Karpas-422 (cell line): ENCODE measurements around the gene MBL2. TPM values are rescaled to one million over a fixed set of nuclear protein-coding genes. Genes with fewer than 3 reads are reported as not detected.

Experiments used
- DNase-seq: peaks from one replicate; pipeline ENCODE4 v3.0.0-alpha.2; 2015
- H2AFZ ChIP-seq: fragments of 200-600 bp; sonication (generic); 2 replicates; pipeline ENCODE4 v1.6.1; 2014; ENCODE audit warnings: antibody characterized with exemption, low read length, mixed read lengths
- H3K27ac ChIP-seq: fragments of 200-600 bp; sonication (generic); 2 replicates; pipeline ENCODE4 v1.5.1; 2014; ENCODE audit warnings: mild to moderate bottlenecking, low read length, moderate library complexity
- H3K27me3 ChIP-seq: fragments of 200-600 bp; sonication (generic); 2 replicates; pipeline ENCODE4 v1.6.1; 2014; ENCODE audit warnings: low read length, mixed read lengths
- H3K36me3 ChIP-seq: fragments of 200-600 bp; sonication (generic); 2 replicates; pipeline ENCODE4 v1.6.1; 2014; ENCODE audit warnings: low read length, mixed read lengths; ENCODE audit not compliant: insufficient read depth
- H3K4me1 ChIP-seq: fragments of 200-600 bp; sonication (generic); 2 replicates; pipeline ENCODE4 v1.6.1; 2014; ENCODE audit warnings: mild to moderate bottlenecking, low read length, mixed read lengths
- H3K4me2 ChIP-seq: fragments of 200-600 bp; sonication (generic); 2 replicates; pipeline ENCODE4 v1.6.1; 2014; ENCODE audit warnings: low read length, low read depth, mild to moderate bottlenecking; ENCODE audit not compliant: poor library complexity, severe bottlenecking
- H3K4me3 ChIP-seq: fragments of 200-600 bp; sonication (generic); 2 replicates; pipeline ENCODE4 v1.5.1; 2014; ENCODE audit warnings: mild to moderate bottlenecking, antibody characterized with exemption, low read length, mixed read lengths
- H3K79me2 ChIP-seq: fragments of 200-600 bp; sonication (generic); 2 replicates; pipeline ENCODE4 v1.6.1; 2014; ENCODE audit warnings: mild to moderate bottlenecking, low read length, mixed read lengths
- H3K9ac ChIP-seq: fragments of 200-600 bp; sonication (generic); 2 replicates; pipeline ENCODE4 v1.6.0; 2014; ENCODE audit warnings: low read length
- H3K9me2 ChIP-seq: fragments of 200-600 bp; sonication (generic), shearing (Covaris generic); replicated peaks from 2 replicates; pipeline ENCODE4 v1.6.0; 2014; ENCODE audit warnings: mild to moderate bottlenecking, low read length, moderate library complexity; ENCODE audit not compliant: insufficient read depth
- H3K9me3 ChIP-seq: fragments of 300-700, 200-600 bp; sonication (generic); 2 replicates; pipeline ENCODE4 v1.6.1; 2014; ENCODE audit warnings: low read length, mixed read lengths
- H4K20me1 ChIP-seq: fragments of 200-600 bp; sonication (generic); 2 replicates; pipeline ENCODE4 v1.6.1; 2014; ENCODE audit warnings: mild to moderate bottlenecking, antibody characterized with exemption, low read length, low read depth; ENCODE audit not compliant: insufficient read depth
- total RNA-seq: library from RNA; depleted of rRNA; stranded (reverse); fragments of >200 nt; shearing (Covaris generic); gene quantifications from 2 replicates; pipeline ENCODE4 v1.2.3, GENCODE V29; 2014; ENCODE audit warnings: low replicate concordance

Gene MBL2
- total RNA-seq, 1 experiment from 2014 or later: not detected

GRCh38 chr10:52768001-52768532 lies 4.5 kb downstream of the MBL2 start:
- Histone ChIP-seq H3K27ac (no peak overlapping the region), H4K20me1 (no peaks in the 10 kb centered on the region), H3K9ac (no peak overlapping the region), H3K9me3 (no peaks in the 10 kb centered on the region; the same call in 1 of the 2 replicates), H3K27me3 (no peaks in the 10 kb centered on the region), H3K79me2 (no peaks in the 10 kb centered on the region), H3K4me1 (no peaks in the 10 kb centered on the region), H3K4me2 (no peak overlapping the region), H2AFZ (no peak overlapping the region), H3K36me3 (no peaks in the 10 kb centered on the region), H3K9me2 (no peaks in the 10 kb centered on the region; the same call in 1 of the 2 replicates), H3K4me3 (no peak overlapping the region)
- no peak for DNase-seq

GRCh38 chr10:52762088-52762487 lies 10.5 kb downstream of the MBL2 start:
- no peak overlapping the region for H3K9ac ChIP-seq
- H3K79me2 ChIP-seq: no peaks in the 10 kb centered on the region

GRCh38 chr10:52759154-52759553 lies 13.4 kb downstream of the MBL2 start:
- Histone ChIP-seq H3K9ac (no peak overlapping the region), H3K4me2 (no peak overlapping the region), H3K36me3 (no peaks in the 10 kb centered on the region), H3K4me1 (no peaks in the 10 kb centered on the region), H2AFZ (no peak overlapping the region), H3K4me3 (no peak overlapping the region), H3K9me3 (no peaks in the 10 kb centered on the region; the same call in 1 of the 2 replicates), H3K9me2 (no peaks in the 10 kb centered on the region; the same call in 1 of the 2 replicates), H3K27me3 (no peaks in the 10 kb centered on the region), H4K20me1 (no peaks in the 10 kb centered on the region), H3K27ac (no peak overlapping the region), H3K79me2 (no peaks in the 10 kb centered on the region)
- DNase-seq: no peak

More at GRCh38 chr10:52762088-52762487, 10.5 kb downstream of the MBL2 start:
- DNase-seq: no peak
- Histone ChIP-seq H2AFZ (no peak overlapping the region), H3K4me1 (no peaks in the 10 kb centered on the region), H3K4me2 (no peak overlapping the region), H3K9me3 (no peaks in the 10 kb centered on the region; the same call in 1 of the 2 replicates), H4K20me1 (no peaks in the 10 kb centered on the region), H3K4me3 (no peak overlapping the region), H3K27ac (no peak overlapping the region), H3K27me3 (no peaks in the 10 kb centered on the region), H3K9me2 (no peaks in the 10 kb centered on the region; the same call in 1 of the 2 replicates), H3K36me3 (no peaks in the 10 kb centered on the region)

- Histone ChIP-seq H3K27ac (no peak overlapping the region), H3K9me3 (no peaks in the 10 kb centered on the region; the same call in 1 of the 2 replicates), H3K4me1 (no peaks in the 10 kb centered on the region), H3K4me3 (no peak overlapping the region), H3K4me2 (no peak overlapping the region), H3K9me2 (no peaks in the 10 kb centered on the region; the same call in 1 of the 2 replicates), H4K20me1 (no peaks in the 10 kb centered on the region), H2AFZ (no peak overlapping the region), H3K79me2 (no peaks in the 10 kb centered on the region), H3K9ac (no peak overlapping the region), H3K36me3 (no peaks in the 10 kb centered on the region), H3K27me3 (no peaks in the 10 kb centered on the region)
- DNase-seq: no peak
Observed at GRCh38 chr10:52758406-52758805, 14.2 kb downstream of the MBL2 start.

- no peaks in the 10 kb centered on the region for H3K9me2 ChIP-seq
- no peaks in the 10 kb centered on the region; the same call in 1 of the 2 replicates for H3K9me3 ChIP-seq
- H3K36me3 ChIP-seq: no peaks in the 10 kb centered on the region
- no peak overlapping the region for H3K9ac ChIP-seq
- H4K20me1 ChIP-seq: no peaks in the 10 kb centered on the region
- DNase-seq: no peak
- H3K27me3 ChIP-seq: no peaks in the 10 kb centered on the region
- H3K4me2 ChIP-seq: no peak overlapping the region
- no peak overlapping the region for H3K27ac ChIP-seq
- no peak overlapping the region for H2AFZ ChIP-seq
- H3K4me1 ChIP-seq: no peaks in the 10 kb centered on the region
- no peak overlapping the region for H3K4me3 ChIP-seq
- H3K79me2 ChIP-seq: no peaks in the 10 kb centered on the region
Observed at GRCh38 chr10:52757773-52758172, 14.8 kb downstream of the MBL2 start.

GRCh38 chr10:52756966-52757365 lies 15.6 kb downstream of the MBL2 start:
- Histone ChIP-seq H3K9me2 (no peaks in the 10 kb centered on the region), H3K27me3 (no peaks in the 10 kb centered on the region), H3K4me3 (no peak overlapping the region), H3K4me1 (no peaks in the 10 kb centered on the region), H3K79me2 (no peaks in the 10 kb centered on the region), H3K27ac (no peak overlapping the region), H3K36me3 (no peaks in the 10 kb centered on the region), H3K4me2 (no peak overlapping the region), H3K9ac (no peak overlapping the region), H3K9me3 (no peaks in the 10 kb centered on the region; the same call in 1 of the 2 replicates), H2AFZ (no peak overlapping the region), H4K20me1 (no peaks in the 10 kb centered on the region)
- DNase-seq: no peak

GRCh38 chr10:52756295-52756694 lies 16.3 kb downstream of the MBL2 start:
- Histone ChIP-seq H3K9me2 (no peaks in the 10 kb centered on the region), H3K4me2 (no peak overlapping the region), H4K20me1 (no peaks in the 10 kb centered on the region), H3K36me3 (no peaks in the 10 kb centered on the region), H3K9me3 (no peaks in the 10 kb centered on the region; the same call in 1 of the 2 replicates), H2AFZ (no peak overlapping the region), H3K27me3 (no peaks in the 10 kb centered on the region), H3K9ac (no peak overlapping the region), H3K27ac (no peak overlapping the region), H3K4me3 (no peak overlapping the region), H3K79me2 (no peaks in the 10 kb centered on the region), H3K4me1 (no peaks in the 10 kb centered on the region)
- DNase-seq: no peak

- no peaks in the 10 kb centered on the region for H3K9me2 ChIP-seq
- no peak for DNase-seq
- no peaks in the 10 kb centered on the region for H4K20me1 ChIP-seq
- H3K27me3 ChIP-seq: no peaks in the 10 kb centered on the region
- no peaks in the 10 kb centered on the region for H3K4me1 ChIP-seq
- no peak overlapping the region for H3K4me3 ChIP-seq
- no peak overlapping the region for H3K27ac ChIP-seq
- no peak overlapping the region for H3K4me2 ChIP-seq
- no peaks in the 10 kb centered on the region for H3K36me3 ChIP-seq
- peaks cover under 1% of the 10 kb centered on the region; the same call in 1 of the 2 replicates for H3K9me3 ChIP-seq
- no peak overlapping the region for H2AFZ ChIP-seq
- no peak overlapping the region for H3K9ac ChIP-seq
- H3K79me2 ChIP-seq: no peaks in the 10 kb centered on the region
Observed at GRCh38 chr10:52755297-52756062, 17.1 kb downstream of the MBL2 start.
